ENCODE data around the gene WDFY3. TPM values are rescaled to one million over a fixed set of nuclear protein-coding genes. Genes with fewer than 3 reads are reported as not detected.

Gene WDFY3
- total and polyA plus RNA-seq, 2 of the 4 experiments (the other 2 are of a cell fraction) = 12.5 to 58.1 TPM

DNA sequence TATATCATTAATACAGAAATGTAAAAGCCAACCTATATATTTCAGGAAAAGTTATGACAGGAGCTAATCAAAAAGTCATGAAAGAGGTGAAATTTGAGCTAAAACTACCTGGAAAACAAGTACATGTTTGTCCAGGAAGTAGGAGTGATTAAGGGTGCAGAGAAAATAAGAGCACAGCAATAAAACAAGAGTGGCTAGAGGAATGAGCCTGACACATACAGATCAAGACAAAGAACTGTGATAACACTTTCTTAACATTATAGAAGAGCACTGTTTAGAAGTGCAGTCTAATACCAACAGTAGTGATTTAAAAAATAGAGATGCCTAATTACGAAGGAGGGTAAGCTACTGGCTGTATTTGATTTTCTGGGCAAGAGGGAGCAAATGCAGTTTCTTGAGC is 125.1 kb downstream of the WDFY3 start:
- CTCF ChIA-PET = no interaction called here
- no peak overlapping the region for H2BK5ac ChIP-seq (ENCODE audit: low read depth, low read length, poor library complexity, severe bottlenecking)
- TF ChIP-seq RFX5 (IDR thresholded peaks at IDR 0.05; ENCODE audit: low read depth, low read length) (no peak), FOS (IDR thresholded peaks at IDR 0.05; ENCODE audit: low read depth, low read length) (no peak), BHLHE40 (IDR thresholded peaks at IDR 0.05; ENCODE audit: low read depth, low read length) (no peak), CEBPB (IDR thresholded peaks at IDR 0.05; ENCODE audit: low read depth, low read length) (no peak), MAZ (IDR thresholded peaks at IDR 0.05; ENCODE audit: borderline replicate concordance, low read depth, low read length) (no peak)
- TF ChIP-seq, protein P1, sequence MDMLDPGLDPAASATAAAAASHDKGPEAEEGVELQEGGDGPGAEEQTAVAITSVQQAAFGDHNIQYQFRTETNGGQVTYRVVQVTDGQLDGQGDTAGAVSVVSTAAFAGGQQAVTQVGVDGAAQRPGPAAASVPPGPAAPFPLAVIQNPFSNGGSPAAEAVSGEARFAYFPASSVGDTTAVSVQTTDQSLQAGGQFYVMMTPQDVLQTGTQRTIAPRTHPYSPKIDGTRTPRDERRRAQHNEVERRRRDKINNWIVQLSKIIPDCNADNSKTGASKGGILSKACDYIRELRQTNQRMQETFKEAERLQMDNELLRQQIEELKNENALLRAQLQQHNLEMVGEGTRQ (IDR thresholded peaks at IDR 0.05; ENCODE audit: low read depth, low read length) = no peak
- H2AK5ac ChIP-seq (ENCODE audit: low read depth, low read length) = no peak overlapping the region
- no peak overlapping the region for H2AFZ ChIP-seq (replicated peaks; ENCODE audit: low read length, poor library complexity)
- no peak overlapping the region for H3K18ac ChIP-seq (ENCODE audit: low read depth, low read length)
- H3K4me3 ChIP-seq (ENCODE audit: insufficient read depth, low read depth, low read length) = no peak overlapping the region
- no peak overlapping the region for H4K91ac ChIP-seq (ENCODE audit: insufficient read depth, low read depth, low read length)
- no peak overlapping the region for H3K9ac ChIP-seq (ENCODE audit: low read depth, low read length)
- H2AK9ac ChIP-seq (replicated peaks; ENCODE audit: low read depth, low read length, poor library complexity) = no peak overlapping the region
- H4K20me1 ChIP-seq (ENCODE audit: insufficient read depth, low read length) = no peaks in the 10 kb centered on the region
- H3K36me3 ChIP-seq (ENCODE audit: control insufficient read depth, insufficient read depth, low read length) = peaks cover 12% of the 10 kb centered on the region
- peaks cover 8 to 9% of the 10 kb centered on the region in 2 experiments; a peak in 2 of 4 replicates for H3K79me1 ChIP-seq (ENCODE audit: low read depth in 1 of 2, low read length in 2 of 2)
- dilution Hi-C loops (cut with HindIII; ENCODE audit: low sequenced_read_pairs, unreplicated experiment) (no loop called here), intact Hi-C loops (cut with micrococcal nuclease) (no loop called here), in situ Hi-C loops (cut with MboI; ENCODE audit: low sequenced_read_pairs) (no loop called here)
- H3K4ac ChIP-seq (ENCODE audit: low read depth, low read length) = no peak overlapping the region
- H3K23ac ChIP-seq (ENCODE audit: low read depth, low read length) = no peak overlapping the region
- H3K9me1 ChIP-seq (ENCODE audit: insufficient read depth, low read length) = peaks cover 2% of the 10 kb centered on the region; the same call in 1 of the 2 replicates
- no peak overlapping the region for H4K5ac ChIP-seq (ENCODE audit: low read depth, low read length)
- POLR2A ChIA-PET (ENCODE audit: unreplicated experiment) = no interaction called here
- H2BK120ac ChIP-seq (ENCODE audit: low read depth, low read length) = no peak overlapping the region
- no peak for ATAC-seq (ENCODE audit: low read depth)
- H3K14ac ChIP-seq (replicated peaks; ENCODE audit: low read depth, low read length) = no peak overlapping the region
- no peak overlapping the region for H2BK20ac ChIP-seq (ENCODE audit: low read depth, low read length)
- no peak overlapping the region for H2BK15ac ChIP-seq (ENCODE audit: low read depth, low read length)
- BruUV-seq (replicated peaks) = no TSS peak
- H3K9me3 ChIP-seq (ENCODE audit: control insufficient read depth, insufficient read depth, low read length) = no peaks in the 10 kb centered on the region
- no peak overlapping the region for H3K56ac ChIP-seq (ENCODE audit: extremely low read depth, insufficient read depth, low read length)
- H3K27ac ChIP-seq (ENCODE audit: insufficient read depth, low read length) = no peak overlapping the region
- H4K8ac ChIP-seq (ENCODE audit: low read depth in 2 of 2, low read length in 2 of 2) = no peak overlapping the region
- H3K4me2 ChIP-seq (ENCODE audit: low read depth, low read length) = no peak overlapping the region
- no peaks in the 10 kb centered on the region for H3K27me3 ChIP-seq (ENCODE audit: control insufficient read depth, insufficient read depth, low read length)
- no CpG with 5 or more reads among the region's 1 CpG for WGBS, 2 experiments (ENCODE audit: extremely low coverage in 2 of 2, insufficient read length in 1 of 2)
- no peaks in the 10 kb centered on the region for H3K4me1 ChIP-seq (ENCODE audit: control insufficient read depth, insufficient read depth, low read length)
- DNase-seq = no peak
